Natural killer cell (primary cell): ENCODE measurements around the gene CWC27. TPM values are rescaled to one million over a fixed set of nuclear protein-coding genes. Genes with fewer than 3 reads are reported as not detected.
"Not testable (repeated sequence)": the region's sequence is repeated elsewhere in the genome, so short reads cannot be mapped to it uniquely, and the experiment has no call there.

Source experiments
- ATAC-seq, 3 donors: fragments of 150-1000 bp in 2 of 3; fragments of 200-7000 bp in 1 of 3; cut with Tn5 transposase; 1 replicate in 1 of 3; 2 replicates in 2 of 3; pipeline ENCODE4 v1.10.0; 2021; ENCODE audit warnings: mild to moderate bottlenecking in 2 of 3, moderate library complexity in 2 of 3
- DNase-seq, 2 donors: peaks; one replicate each; pipeline versions ENCODE4 v3.0.0 to v3.0.0-alpha.2; 2013 to 2021; ENCODE audit warnings: mixed read lengths in 1 of 2
- H3K27ac ChIP-seq: one replicate; pipeline ENCODE4 v1.5.1; 2013; ENCODE audit warnings: mild to moderate bottlenecking, low read length
- H3K27me3 ChIP-seq: one replicate; pipeline ENCODE4 v1.6.1; 2013; ENCODE audit warnings: low read length; ENCODE audit not compliant: control insufficient read depth, insufficient read depth
- H3K36me3 ChIP-seq: one replicate; pipeline ENCODE4 v1.6.1; 2013; ENCODE audit warnings: low read length; ENCODE audit not compliant: control insufficient read depth, insufficient read depth
- H3K4me1 ChIP-seq: one replicate; pipeline ENCODE4 v1.6.1; 2013; ENCODE audit warnings: low read length; ENCODE audit not compliant: control insufficient read depth, insufficient read depth
- H3K4me3 ChIP-seq: one replicate; pipeline ENCODE4 v1.5.1; 2013; ENCODE audit warnings: low read length
- H3K9me3 ChIP-seq: one replicate; pipeline ENCODE4 v1.6.1; 2013; ENCODE audit warnings: low read length; ENCODE audit not compliant: control insufficient read depth, insufficient read depth
- H3K27ac Mint-ChIP-seq, 2 donors: one replicate each; pipeline ENCODE4 v1.8.0; 2022; ENCODE audit warnings: mild to moderate bottlenecking in 2 of 2, mixed read lengths in 2 of 2, moderate library complexity in 1 of 2
- H3K27me3 Mint-ChIP-seq, 2 donors: one replicate each; pipeline ENCODE4 v1.8.0; 2022; ENCODE audit warnings: low read depth in 2 of 2, mixed read lengths in 2 of 2
- H3K36me3 Mint-ChIP-seq: one replicate; pipeline ENCODE4 v1.8.0; 2022; ENCODE audit warnings: mixed read lengths
- H3K4me1 Mint-ChIP-seq, 2 donors: one replicate each; pipeline ENCODE4 v1.8.0; 2022; ENCODE audit warnings: mixed read lengths in 2 of 2
- H3K4me3 Mint-ChIP-seq: one replicate; pipeline ENCODE4 v1.8.0; 2022; ENCODE audit warnings: mild to moderate bottlenecking, moderate library complexity, mixed read lengths
- H3K9me3 Mint-ChIP-seq, 2 donors: one replicate each; pipeline ENCODE4 v1.8.0; 2022; ENCODE audit warnings: mixed read lengths in 2 of 2
- WGBS: methylation state at CpG from one replicate; pipeline ENCODE4 v1.1.7; 2013; ENCODE audit warnings: missing lambda C conversion rate; ENCODE audit not compliant: insufficient coverage; 5-methylcytosine and 5-hydroxymethylcytosine counted together
- intact Hi-C: fragments of 100-400 bp; cut with micrococcal nuclease; formaldehyde crosslinking; loops from one replicate; pipeline ENCODE4 v1.14.2; 2022
- total RNA-seq, 4 donors: library from RNA; stranded (reverse); fragments of 120-200 nt in 1 of 4; gene quantifications; one replicate each; pipeline versions ENCODE4 v1.2.3 to v1.2.4, GENCODE V29; 2013 to 2022
- TF ChIP-seq, protein P1 (sequence below): fragments of 200-600 bp; IDR thresholded peaks from one replicate; pipeline ENCODE4 v1.8.0; 2022; ENCODE audit warnings: antibody characterized with exemption

The CWC27 gene
- total RNA-seq, 3 donors from 2014 or later (not counting 1 experiment from before 2014, with no cell fraction given), result 21.6 to 26.3 (median 25.7) TPM

DNA sequence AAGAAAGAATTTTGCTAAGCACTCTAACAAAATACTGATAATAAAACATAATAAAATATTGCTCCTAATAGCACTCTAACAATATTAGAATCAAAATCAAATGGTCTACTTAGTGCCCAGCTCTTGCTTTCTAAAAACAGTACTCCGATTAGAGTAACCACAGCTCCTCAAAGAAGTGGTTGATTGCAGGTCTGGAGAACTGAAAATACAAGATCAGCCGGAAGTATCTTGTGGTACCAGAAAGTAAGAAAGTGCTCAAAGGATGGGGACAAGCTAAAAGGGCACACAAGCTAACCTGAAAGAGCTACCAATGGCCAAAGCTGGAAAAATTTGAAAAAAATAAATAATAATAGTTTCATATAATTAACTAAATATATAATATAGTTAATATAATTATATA, 119.2 kb downstream of the CWC27 start:
- Histone ChIP-seq H3K4me3 (no peak overlapping the region), H3K9me3 (no peaks in the 10 kb centered on the region), H3K4me1 (no peaks in the 10 kb centered on the region), H3K36me3 (no peaks in the 10 kb centered on the region), H3K27me3 (no peaks in the 10 kb centered on the region), H3K27ac (no peak overlapping the region)
- Mint-ChIP-seq H3K27me3 (no peaks in the 10 kb centered on the region), H3K9me3 (no peaks in the 10 kb centered on the region), H3K4me3 (no peak overlapping the region), H3K4me1 (no peaks in the 10 kb centered on the region), H3K27ac (no peak overlapping the region), H3K36me3 (no peaks in the 10 kb centered on the region)
- 100% methylated on average over 2 of the region's 2 CpGs for WGBS
- no peak for ATAC-seq
- TF ChIP-seq, protein P1, sequence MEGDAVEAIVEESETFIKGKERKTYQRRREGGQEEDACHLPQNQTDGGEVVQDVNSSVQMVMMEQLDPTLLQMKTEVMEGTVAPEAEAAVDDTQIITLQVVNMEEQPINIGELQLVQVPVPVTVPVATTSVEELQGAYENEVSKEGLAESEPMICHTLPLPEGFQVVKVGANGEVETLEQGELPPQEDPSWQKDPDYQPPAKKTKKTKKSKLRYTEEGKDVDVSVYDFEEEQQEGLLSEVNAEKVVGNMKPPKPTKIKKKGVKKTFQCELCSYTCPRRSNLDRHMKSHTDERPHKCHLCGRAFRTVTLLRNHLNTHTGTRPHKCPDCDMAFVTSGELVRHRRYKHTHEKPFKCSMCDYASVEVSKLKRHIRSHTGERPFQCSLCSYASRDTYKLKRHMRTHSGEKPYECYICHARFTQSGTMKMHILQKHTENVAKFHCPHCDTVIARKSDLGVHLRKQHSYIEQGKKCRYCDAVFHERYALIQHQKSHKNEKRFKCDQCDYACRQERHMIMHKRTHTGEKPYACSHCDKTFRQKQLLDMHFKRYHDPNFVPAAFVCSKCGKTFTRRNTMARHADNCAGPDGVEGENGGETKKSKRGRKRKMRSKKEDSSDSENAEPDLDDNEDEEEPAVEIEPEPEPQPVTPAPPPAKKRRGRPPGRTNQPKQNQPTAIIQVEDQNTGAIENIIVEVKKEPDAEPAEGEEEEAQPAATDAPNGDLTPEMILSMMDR, result no peak
- no peak for DNase-seq
- intact Hi-C loops, result no loop called here

DNA sequence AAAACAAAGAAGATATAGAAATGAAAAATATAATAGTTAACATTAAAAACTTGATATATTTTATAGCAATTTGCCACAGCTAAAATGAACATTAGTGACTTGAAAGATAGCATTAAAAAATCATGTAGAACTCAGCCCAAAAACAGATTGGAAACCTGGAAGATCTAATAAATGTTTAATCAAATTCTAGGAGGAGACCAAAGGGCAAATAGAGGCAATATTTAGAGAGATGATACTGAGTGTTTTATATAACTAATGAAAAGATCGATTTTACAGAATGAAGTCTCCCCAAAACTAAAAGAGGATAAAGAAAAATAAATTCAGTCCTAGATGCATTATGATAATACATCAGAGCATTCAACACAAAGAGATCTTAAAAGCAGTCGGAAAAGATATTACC, 127.0 kb downstream of the CWC27 start:
- Mint-ChIP-seq H3K27ac (no peak overlapping the region), H3K4me1 (no peaks in the 10 kb centered on the region), H3K4me3 (no peak overlapping the region), H3K36me3 (no peaks in the 10 kb centered on the region), H3K9me3 (no peaks in the 10 kb centered on the region), H3K27me3 (no peaks in the 10 kb centered on the region)
- Histone ChIP-seq H3K36me3 (no peaks in the 10 kb centered on the region), H3K9me3 (no peaks in the 10 kb centered on the region), H3K27ac (no peak overlapping the region), H3K4me1 (no peaks in the 10 kb centered on the region), H3K4me3 (no peak overlapping the region), H3K27me3 (no peaks in the 10 kb centered on the region)
- intact Hi-C loops, result no loop called here
- ATAC-seq (no peak), DNase-seq (no peak)
- 100% methylated on average over 1 of the region's 2 CpGs for WGBS
- TF ChIP-seq, protein P1, result no peak

DNA sequence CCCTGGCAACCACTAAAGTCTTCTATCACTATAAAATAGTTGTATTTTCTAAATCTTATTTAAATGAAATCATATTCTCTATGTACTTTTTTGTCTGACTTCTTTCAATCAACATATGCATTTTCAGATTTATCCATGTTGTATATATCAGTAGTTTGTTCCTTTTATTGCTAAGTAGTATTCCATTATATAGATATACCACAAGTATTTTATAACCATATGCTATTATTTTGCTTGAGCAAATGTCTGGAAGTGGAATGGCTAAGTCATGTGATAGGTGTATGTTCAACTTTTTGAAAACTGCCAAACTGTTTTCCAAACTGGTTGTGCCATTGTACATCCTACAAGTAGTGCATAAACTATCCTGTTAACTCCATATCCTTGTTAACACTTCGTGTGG, 131.1 kb downstream of the CWC27 start:
- WGBS, result no CpG with 5 or more reads among the region's 1 CpG
- Mint-ChIP-seq H3K36me3 (no peaks in the 10 kb centered on the region), H3K4me3 (no peak overlapping the region), H3K4me1 (no peaks in the 10 kb centered on the region), H3K9me3 (no peaks in the 10 kb centered on the region), H3K27me3 (no peaks in the 10 kb centered on the region), H3K27ac (no peak overlapping the region)
- no peaks in the 10 kb centered on the region for H3K36me3 ChIP-seq
- DNase-seq (no peak), ATAC-seq (no peak)
- H3K4me3 ChIP-seq, result no peak overlapping the region
- no peaks in the 10 kb centered on the region for H3K9me3 ChIP-seq
- no peaks in the 10 kb centered on the region for H3K4me1 ChIP-seq
- TF ChIP-seq, protein P1, result no peak
- H3K27me3 ChIP-seq, result no peaks in the 10 kb centered on the region
- intact Hi-C loops, result no loop called here
- no peak overlapping the region for H3K27ac ChIP-seq

DNA sequence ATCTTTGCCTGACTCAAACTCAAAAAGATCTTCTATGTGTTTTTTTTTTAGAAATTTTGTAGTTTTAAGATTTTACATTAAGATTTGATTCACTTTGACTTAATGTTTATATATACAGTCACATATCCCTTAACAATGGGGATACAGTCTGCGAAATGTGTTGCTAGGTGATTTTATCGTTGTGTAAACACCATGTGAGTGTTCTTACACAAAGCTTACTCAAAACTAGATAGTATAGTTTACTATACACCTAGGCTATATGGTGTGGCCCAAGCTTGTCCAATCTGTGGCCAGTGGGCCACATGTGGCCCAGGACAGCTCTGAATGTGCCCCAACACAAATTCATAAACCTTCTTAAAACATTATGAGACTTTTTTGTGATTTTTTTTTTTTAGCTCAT, 131.9 kb downstream of the CWC27 start:
- TF ChIP-seq, protein P1, result no peak
- H3K27me3 ChIP-seq, result no peaks in the 10 kb centered on the region

DNA sequence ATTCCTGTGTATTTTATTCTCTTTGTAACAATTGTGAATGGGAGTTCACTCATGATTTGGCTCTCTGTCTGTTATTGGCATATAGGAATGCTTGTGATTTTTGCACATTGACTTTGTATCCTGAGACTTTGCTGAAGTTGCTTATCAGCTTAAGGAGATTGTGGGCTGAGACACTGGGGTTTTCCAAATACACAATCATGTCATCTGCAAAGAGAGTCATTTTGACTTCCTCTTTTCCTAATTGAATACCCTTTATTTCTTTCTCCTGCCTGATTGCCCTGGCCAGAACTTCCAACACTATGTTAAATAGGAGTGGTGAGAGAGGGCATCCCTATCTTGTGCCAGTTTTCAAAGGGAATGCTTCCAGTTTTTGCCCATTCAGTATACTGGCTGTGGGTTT, 138.7 kb downstream of the CWC27 start:
- H3K27ac ChIP-seq, H3K4me1 Mint-ChIP-seq, H3K36me3 ChIP-seq, H3K27me3 ChIP-seq, H3K4me3 ChIP-seq, DNase-seq, H3K4me1 ChIP-seq, intact Hi-C loops, H3K36me3 Mint-ChIP-seq, H3K4me3 Mint-ChIP-seq, H3K27ac Mint-ChIP-seq, H3K27me3 Mint-ChIP-seq, H3K9me3 Mint-ChIP-seq, H3K9me3 ChIP-seq, ATAC-seq: not testable (repeated sequence)

More for the DNA sequence above, 131.9 kb downstream of the CWC27 start:
- H3K27me3 Mint-ChIP-seq, result no peaks in the 10 kb centered on the region
- no peak overlapping the region for H3K4me3 Mint-ChIP-seq
- no peak overlapping the region for H3K27ac Mint-ChIP-seq
- no peaks in the 10 kb centered on the region for H3K36me3 Mint-ChIP-seq
- DNase-seq (no peak), ATAC-seq (no peak)
- H3K4me1 Mint-ChIP-seq, result no peaks in the 10 kb centered on the region
- WGBS, result no CpG with 5 or more reads among the region's 2 CpGs
- no peaks in the 10 kb centered on the region for H3K9me3 Mint-ChIP-seq
- Histone ChIP-seq H3K4me1 (no peaks in the 10 kb centered on the region), H3K9me3 (no peaks in the 10 kb centered on the region), H3K36me3 (no peaks in the 10 kb centered on the region), H3K4me3 (no peak overlapping the region), H3K27ac (no peak overlapping the region)
- intact Hi-C loops, result no loop called here
